DMS53 treated with DMSO at 0.1 percent for 48 hours (cell line): ENCODE data around the gene KBTBD2.
"Not testable (repeated sequence)": the region's sequence is repeated elsewhere in the genome, so short reads cannot be mapped to it uniquely, and the experiment has no call there.

ENCODE experiments used
- DNase-seq: peaks from one replicate; lab custom pipeline; 2025; ENCODE audit not compliant: unreplicated experiment; lab: John Stamatoyannopoulos, UW

Gene KBTBD2

DNA sequence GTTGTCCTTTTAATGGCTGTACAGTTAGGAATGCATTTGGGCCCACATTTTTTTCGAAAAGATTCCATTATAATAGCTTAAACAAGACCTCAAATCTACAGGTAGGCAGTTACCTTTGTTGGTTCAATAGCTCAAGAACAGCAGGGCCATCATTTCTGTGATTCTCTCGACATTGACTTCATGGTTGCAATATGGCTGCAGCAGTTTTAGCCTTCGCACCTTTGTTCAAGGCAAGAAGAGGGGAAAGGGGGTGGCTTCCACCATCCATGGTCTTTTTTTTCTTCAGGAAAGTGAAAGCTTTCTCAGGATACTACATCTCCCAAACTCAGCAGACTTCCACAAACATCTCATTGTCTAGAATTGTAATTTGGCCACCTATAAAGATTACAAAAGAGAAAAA lies 2.2 kb upstream of the KBTBD2 start:
- DNase-seq: no peak

DNA sequence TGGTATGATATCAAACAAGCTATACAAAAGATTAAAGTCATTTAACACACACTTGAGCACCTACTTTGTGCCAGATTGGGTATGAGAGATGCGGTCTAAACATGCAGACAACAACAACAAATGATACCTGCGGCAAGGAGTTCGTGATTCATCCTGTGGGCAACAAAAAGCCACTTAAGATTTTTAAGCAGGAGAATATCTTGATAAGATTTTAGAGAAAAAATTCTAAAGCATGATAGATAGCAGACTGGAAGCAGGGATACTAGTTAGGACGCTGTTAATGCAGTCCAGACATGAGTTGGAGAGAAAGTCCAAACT lies 1.6 kb upstream of the KBTBD2 start:
- DNase-seq: no peak

- peak; percentile 64 for DNase-seq
These were observed 1.1 kb upstream of the KBTBD2 start for GRCh38 chr7:32892521-32893206.

DNA sequence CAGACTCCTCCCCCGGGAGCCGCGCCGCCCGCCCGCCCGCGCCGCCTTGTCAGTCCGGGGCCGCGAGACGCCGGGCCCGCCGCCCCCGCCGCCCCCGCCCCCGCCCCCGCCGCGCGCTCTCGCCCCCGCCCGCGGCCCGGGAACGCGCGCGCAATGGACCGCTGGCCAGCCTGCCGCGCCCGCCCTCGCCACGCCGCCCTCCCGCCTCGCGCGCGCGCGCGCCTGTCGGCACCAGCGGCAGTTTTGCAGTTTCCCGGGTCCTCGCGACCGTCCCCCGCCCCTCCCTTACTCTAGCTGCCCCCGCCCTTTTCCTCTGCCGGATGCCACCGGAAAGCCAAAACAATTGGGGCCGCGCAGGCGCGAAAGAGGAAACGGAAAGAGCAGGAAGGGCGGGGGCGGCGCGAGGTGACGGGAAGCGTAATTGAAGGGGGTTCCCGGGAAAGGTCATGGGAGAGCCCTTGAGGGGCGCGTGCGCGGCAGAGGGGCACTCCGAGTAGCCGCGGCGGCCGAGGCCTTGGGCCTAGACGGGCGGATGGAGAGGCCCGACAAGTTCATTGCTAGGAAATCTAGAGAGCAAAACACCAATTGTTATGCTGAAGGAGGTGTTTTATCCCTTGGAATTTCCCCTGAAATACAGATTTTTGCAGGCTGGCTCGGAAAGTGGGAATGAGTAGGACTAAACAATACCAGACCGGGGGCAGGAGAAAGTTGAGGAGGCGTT lies 400 bp upstream of the KBTBD2 start:
- peak; percentile 98 for DNase-seq

GRCh38 chr7:32890793-32891042 lies 842 bp downstream of the KBTBD2 start:
- no peak for DNase-seq

GRCh38 chr7:32890010-32890792 lies 1.4 kb downstream of the KBTBD2 start:
- DNase-seq: peak; percentile 67

- DNase-seq: no peak
These were observed 3.1 kb downstream of the KBTBD2 start for GRCh38 chr7:32888505-32888904.

- DNase-seq: no peak
These were observed 4.2 kb downstream of the KBTBD2 start for GRCh38 chr7:32887395-32887794.

- no peak for DNase-seq
These were observed 10.2 kb downstream of the KBTBD2 start for GRCh38 chr7:32881074-32881982.

- peak; percentile 27 for DNase-seq
These were observed 12.1 kb downstream of the KBTBD2 start for GRCh38 chr7:32879460-32879859.

GRCh38 chr7:32878023-32878422 lies 13.5 kb downstream of the KBTBD2 start:
- DNase-seq: not testable (repeated sequence)

DNA sequence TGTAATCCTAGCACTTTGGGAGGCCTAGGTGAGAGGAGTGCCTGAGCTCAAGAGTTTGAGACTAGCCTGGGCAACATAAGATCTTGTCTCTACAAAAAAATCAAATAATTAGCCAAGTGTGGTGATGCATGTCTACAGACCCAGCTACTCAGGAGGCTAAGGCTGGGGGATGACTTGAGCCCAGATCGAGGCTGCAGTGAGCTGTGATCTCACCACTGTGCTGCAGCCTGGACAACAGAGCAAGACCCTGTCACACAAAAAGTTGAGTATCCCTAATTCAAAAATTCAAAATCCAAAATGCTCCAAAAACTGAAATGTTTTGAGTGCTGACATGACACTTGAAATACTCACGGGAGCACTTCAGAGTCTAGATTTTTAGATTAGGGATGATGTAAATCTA lies 19.1 kb downstream of the KBTBD2 start:
- no peak for DNase-seq

DNA sequence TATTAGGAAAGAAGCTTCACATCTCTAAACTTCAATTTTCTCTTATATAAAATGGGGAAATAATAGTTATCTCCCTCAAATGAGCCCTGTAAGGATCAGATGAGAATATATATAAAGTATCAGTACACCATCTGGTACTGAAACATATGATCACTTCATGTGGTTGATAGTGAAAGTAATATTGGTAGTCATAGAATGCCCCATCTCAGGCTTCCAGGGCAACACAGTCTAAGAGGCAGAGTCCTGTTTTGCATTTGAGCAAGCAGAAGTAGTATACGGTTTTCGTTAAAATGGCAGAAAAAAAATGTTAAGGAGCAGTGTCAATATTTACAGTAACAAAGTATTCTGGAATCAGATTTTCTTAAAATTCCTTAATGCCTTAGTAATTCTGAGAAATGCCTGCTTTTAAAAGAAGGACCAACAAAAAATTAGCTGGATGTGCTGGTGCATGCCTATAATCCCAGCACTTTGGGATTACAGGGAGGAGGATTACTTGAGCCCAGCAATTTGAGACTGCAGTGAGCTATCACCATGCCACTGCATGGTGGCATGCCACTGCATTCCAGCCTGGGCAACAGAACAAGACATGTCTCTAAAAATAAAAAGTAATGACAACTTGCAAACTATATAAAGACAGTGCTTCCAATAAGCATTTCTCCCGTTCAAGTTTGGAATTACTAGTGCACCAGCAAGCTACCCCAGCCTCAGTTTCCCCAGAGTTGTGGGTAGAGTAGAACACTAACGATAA lies 19.8 kb downstream of the KBTBD2 start:
- no peak for DNase-seq

DNA sequence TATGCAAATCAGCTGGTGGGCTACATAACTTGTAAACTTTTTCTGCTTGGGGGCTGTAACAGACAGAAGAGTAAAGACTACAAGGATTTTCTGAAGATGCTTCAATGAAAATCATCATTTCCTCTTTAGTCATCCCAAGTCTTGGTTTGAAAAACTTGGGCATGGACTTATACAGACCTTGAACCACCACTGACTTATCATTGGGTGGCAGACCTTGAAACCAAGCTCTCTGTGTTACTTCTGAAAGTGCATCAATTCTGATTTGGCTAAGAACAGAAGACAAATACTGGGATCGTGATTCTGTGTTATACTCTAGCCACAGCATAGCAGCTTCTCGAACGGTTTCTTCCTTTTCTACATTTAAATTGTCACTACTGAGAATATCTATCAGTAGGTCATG lies 21.3 kb downstream of the KBTBD2 start:
- DNase-seq: no peak

DNA sequence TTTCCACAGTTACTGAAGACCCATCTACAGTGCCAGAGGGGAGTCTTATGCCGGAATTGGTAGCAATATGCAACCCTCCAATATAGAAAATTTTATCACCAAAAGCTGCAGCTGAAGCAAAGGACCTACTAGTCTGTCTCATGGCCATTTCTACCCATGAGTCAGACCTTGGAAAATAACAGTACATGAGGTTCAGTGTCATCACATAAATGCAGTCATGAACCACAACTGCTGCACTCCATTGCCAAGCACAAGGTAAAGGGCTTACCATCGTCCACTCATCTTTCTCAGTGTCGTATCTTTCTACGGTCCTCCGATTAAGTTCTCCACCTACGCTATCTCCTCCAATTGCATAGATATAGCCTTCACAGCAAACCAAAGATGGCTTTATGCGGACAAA lies 21.8 kb downstream of the KBTBD2 start:
- DNase-seq: no peak

DNA sequence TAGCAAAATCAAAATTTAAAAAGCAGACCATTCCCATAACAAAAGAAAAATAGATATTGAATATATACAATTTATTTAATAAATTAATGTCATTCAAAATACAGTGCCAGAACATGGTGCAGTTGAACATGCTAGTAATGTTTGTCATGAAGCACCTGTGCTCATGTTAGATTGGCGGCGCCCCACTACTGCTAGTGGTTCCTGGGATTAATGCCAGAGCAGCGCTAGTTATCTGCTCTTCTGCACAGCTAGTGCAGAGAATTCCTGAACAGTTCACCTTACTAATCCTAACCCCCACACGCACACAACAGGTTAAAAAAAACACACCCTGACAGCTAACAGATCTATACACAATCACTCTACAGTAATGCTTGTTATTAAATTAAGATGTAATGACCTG lies 23.4 kb downstream of the KBTBD2 start:
- no peak for DNase-seq

DNA sequence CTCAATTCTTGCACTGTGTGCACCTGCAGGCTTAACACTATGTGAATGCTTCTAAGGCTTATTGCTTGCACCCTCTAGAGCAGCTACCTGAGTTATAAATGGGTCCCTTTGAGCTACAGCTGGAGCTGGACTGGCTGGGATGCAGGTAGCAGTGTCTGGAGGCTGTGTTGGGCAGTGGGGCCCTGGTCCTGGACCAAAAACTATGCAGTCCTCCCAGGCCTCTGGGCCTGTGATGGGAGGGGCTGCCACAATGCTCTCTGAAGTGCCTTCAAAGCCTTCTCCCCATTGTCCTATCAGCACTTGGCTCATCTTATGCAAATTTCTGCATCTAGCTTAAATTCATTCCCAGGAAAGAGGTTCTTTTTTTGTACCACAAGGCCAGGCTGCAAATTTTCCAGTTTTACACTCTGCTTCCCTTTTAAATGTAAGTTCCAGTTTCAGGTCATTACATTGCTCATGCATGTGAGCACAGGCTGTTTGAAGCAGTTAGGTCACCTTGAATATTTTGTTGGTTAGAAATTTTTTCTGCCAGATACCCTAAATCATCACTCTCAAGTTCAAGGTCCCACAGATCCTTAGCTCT lies 26.0 kb downstream of the KBTBD2 start:
- DNase-seq: no peak

- not testable (repeated sequence) for DNase-seq
These were observed 27.7 kb downstream of the KBTBD2 start for GRCh38 chr7:32863872-32864271.

- DNase-seq: no peak
These were observed 31.5 kb downstream of the KBTBD2 start for GRCh38 chr7:32860090-32860489.

DNA sequence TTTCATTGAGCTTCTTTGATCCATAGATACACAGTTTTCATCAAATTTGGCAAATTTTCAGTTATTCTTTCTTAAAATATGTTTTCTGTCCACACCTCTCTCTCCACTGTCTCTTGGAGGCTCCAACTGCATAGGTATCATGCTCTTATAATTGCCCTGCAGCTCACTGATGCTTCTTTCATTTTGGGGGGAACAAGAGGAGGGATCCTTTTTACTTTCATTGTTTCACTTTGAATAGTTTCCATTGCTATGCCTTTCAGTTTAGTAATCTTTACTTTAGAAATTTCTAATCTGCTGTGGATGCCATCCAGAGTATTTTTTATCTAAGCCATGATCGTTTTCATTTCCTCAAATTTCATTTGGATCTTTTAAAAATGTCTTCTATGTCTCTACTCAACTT lies 32.9 kb downstream of the KBTBD2 start:
- no peak for DNase-seq
